GM12878 (cell line): ENCODE measurements around the gene DFFA. TPM values are rescaled to one million over a fixed set of nuclear protein-coding genes. Genes with fewer than 3 reads are reported as not detected.

Experiments
- ATAC-seq: fragments of 200-7000 bp; cut with Tn5 transposase; 3 replicates; pipeline ENCODE4 v1.9.1; 2020; ENCODE audit warnings: mild to moderate bottlenecking, moderate library complexity
- BruUV-seq: library from RNA; stranded (reverse); fragments of 400-500 nt; replicated peaks from 2 replicates; lab custom pipeline; 2021; lab: Mats Ljungman, UMichigan
- CTCF ChIA-PET: fragments of 300-600 bp; sonication (Branson Sonifier 250); formaldehyde crosslinking; extraction: SDS; loops from one replicate; lab custom pipeline; 2021; ENCODE audit warnings: inconsistent platforms; lab: Yijun Ruan, JAX
- POLR2A ChIA-PET: fragments of 350-600 bp; formaldehyde crosslinking; extraction: SDS; loops from one replicate; lab custom pipeline; 2021; ENCODE audit warnings: inconsistent platforms; lab: Charles Lee
- RAD21 ChIA-PET: fragments of 300-600 bp; sonication (Branson Sonifier 250); formaldehyde crosslinking; loops from one replicate; lab custom pipeline; 2023; ENCODE audit warnings: antibody characterized with exemption; ENCODE audit not compliant: unreplicated experiment; lab: Charles Lee
- SMC1A ChIA-PET: fragments of 300-600 bp; sonication (Branson Sonifier 250); formaldehyde crosslinking; loops from one replicate; lab custom pipeline; 2023; ENCODE audit not compliant: unreplicated experiment, uncharacterized antibody; lab: Charles Lee
- DNase-seq: peaks from one replicate; pipeline ENCODE4 v3.0.0-alpha.2; 2011; ENCODE audit warnings: low read depth, low spot score
- FAIRE-seq: peaks from 3 replicates; lab custom pipeline; 2011; peaks lifted over from hg19 to GRCh38; lab: Jason Lieb, UNC
- H2AFZ ChIP-seq: 2 replicates; pipeline ENCODE4 v1.6.0; 2011; ENCODE audit warnings: low read depth, low read length, control low read depth; ENCODE audit not compliant: control insufficient read depth
- H3K27ac ChIP-seq: 2 replicates; pipeline ENCODE4 v1.5.1; 2011; ENCODE audit warnings: control low read depth; ENCODE audit not compliant: control insufficient read depth, insufficient read depth
- H3K27me3 ChIP-seq, 2 experiments: replicated peaks in 1 of 2; 2 replicates each; pipeline versions ENCODE4 v1.6.0 to v1.6.1; 2011; ENCODE audit warnings: low read length in 1 of 2; ENCODE audit not compliant: control insufficient read depth in 2 of 2, insufficient read depth in 2 of 2
- H3K36me3 ChIP-seq, 2 experiments: 2 replicates each; pipeline ENCODE4 v1.5.1; 2011; ENCODE audit warnings: low read length in 1 of 2; ENCODE audit not compliant: control insufficient read depth in 2 of 2, insufficient read depth in 2 of 2
- H3K4me1 ChIP-seq: 2 replicates; pipeline ENCODE4 v1.6.1; 2011; ENCODE audit warnings: mild to moderate bottlenecking, low read length, moderate library complexity, mixed read lengths; ENCODE audit not compliant: control insufficient read depth, insufficient read depth
- H3K4me2 ChIP-seq: 2 replicates; pipeline ENCODE4 v1.6.0; 2011; ENCODE audit warnings: control low read depth; ENCODE audit not compliant: control insufficient read depth, insufficient read depth
- H3K4me3 ChIP-seq: fragments of 200-600 bp; sonication (generic); 2 replicates; pipeline ENCODE4 v1.5.1; 2016
- H3K79me2 ChIP-seq: 2 replicates; pipeline ENCODE4 v1.6.0; 2011; ENCODE audit warnings: low read length; ENCODE audit not compliant: control insufficient read depth, insufficient read depth
- H3K9ac ChIP-seq: 2 replicates; pipeline ENCODE4 v1.8.0; 2011; ENCODE audit warnings: low read length, control low read depth, mixed read lengths; ENCODE audit not compliant: control insufficient read depth, insufficient read depth
- H3K9me3 ChIP-seq: replicated peaks from 3 replicates; pipeline ENCODE4 v1.5.1; 2011; ENCODE audit warnings: mild to moderate bottlenecking, low read length; ENCODE audit not compliant: control insufficient read depth, insufficient read depth
- H4K20me1 ChIP-seq: 2 replicates; pipeline ENCODE4 v1.6.0; 2011; ENCODE audit not compliant: control insufficient read depth, insufficient read depth
- CHD4 ChIP-seq: fragments of 200-600 bp; sonication (generic); IDR thresholded peaks from 2 replicates; pipeline ENCODE4 v1.6.1; 2016; ENCODE audit warnings: mild to moderate bottlenecking
- IRF4 ChIP-seq: IDR thresholded peaks from 2 replicates; pipeline ENCODE4 v1.6.1; 2011; ENCODE audit warnings: low read depth, low read length
- MEF2B ChIP-seq: fragments of 450-650 bp; IDR thresholded peaks from 2 replicates; pipeline ENCODE4 v1.6.1; 2018; ENCODE audit warnings: mild to moderate bottlenecking, moderate library complexity; ENCODE audit not compliant: partially characterized antibody, poor library complexity, severe bottlenecking
- MTA2 ChIP-seq: fragments of 450-650 bp; IDR thresholded peaks from 2 replicates; pipeline ENCODE4 v1.6.1; 2016; ENCODE audit warnings: low read depth, mild to moderate bottlenecking, moderate library complexity
- POU2F2 ChIP-seq: IDR thresholded peaks from 3 replicates; pipeline ENCODE4 v1.6.1; 2011; ENCODE audit warnings: low read depth, mild to moderate bottlenecking, low read length, borderline replicate concordance
- RB1 ChIP-seq: fragments of 450-650 bp; formaldehyde crosslinking; IDR thresholded peaks from 2 replicates; pipeline ENCODE4 v1.6.1; 2017; ENCODE audit warnings: mild to moderate bottlenecking, borderline replicate concordance
- RFX5 ChIP-seq: IDR thresholded peaks from 2 replicates; pipeline ENCODE4 v1.6.1; 2011; ENCODE audit warnings: low read depth, low read length, improper control_type of control experiment
- SREBF2 ChIP-seq: IDR thresholded peaks from 2 replicates; pipeline ENCODE4 v1.6.1; 2012; ENCODE audit warnings: mild to moderate bottlenecking, low read length
- TCF12 ChIP-seq: IDR thresholded peaks from 2 replicates; pipeline ENCODE4 v1.6.1; 2011; ENCODE audit warnings: low read depth, mild to moderate bottlenecking, low read length
- TCF7 ChIP-seq: IDR thresholded peaks from 2 replicates; pipeline ENCODE4 v1.6.1; 2014; ENCODE audit warnings: antibody characterized with exemption, borderline replicate concordance
- WGBS: methylation state at CpG from one replicate; pipeline ENCODE4 v1.1.6; 2016; ENCODE audit warnings: low lambda C conversion rate; ENCODE audit not compliant: insufficient replicate concordance, insufficient coverage; ENCODE audit errors: missing lambda C conversion rate; 5-methylcytosine and 5-hydroxymethylcytosine counted together
- in situ Hi-C: fragments of 300-500 bp; cut with MboI; formaldehyde crosslinking; loops from 9 replicates; pipeline ENCODE4 v1.14.3; 2018; ENCODE audit warnings: mixed read lengths
- intact Hi-C: fragments of 100-400 bp; cut with micrococcal nuclease; formaldehyde crosslinking; loops from one replicate; pipeline ENCODE4 v1.14.2; 2022; ENCODE audit not compliant: unreplicated experiment
- polyA plus RNA-seq, 11 experiments: library from polyadenylated mRNA; depleted of rRNA in 4 of 11; unstranded in 6 of 11; stranded (reverse) in 5 of 11; fragments of >200 nt; fragmentation: Nextera tagmentation in 4 of 11; fragmentation: Illumina TruSeq in 1 of 11; extraction: Ambion mirVana in 4 of 11; extraction: Trizol in 1 of 11; gene quantifications; 1 replicate in 1 of 11; 2 replicates in 10 of 11; pipeline versions ENCODE4 v1.2.1 to v1.2.3, GENCODE V29; 2011 to 2016; ENCODE audit warnings: inconsistent platforms in 2 of 11, missing spikeins in 2 of 11, low read depth in 1 of 11
- total RNA-seq, 4 experiments: library from RNA; depleted of rRNA in 3 of 4; stranded (reverse); fragments of >200 nt in 3 of 4; fragmentation: Illumina TruSeq in 1 of 4; extraction: Trizol in 1 of 4; gene quantifications; 2 replicates each; pipeline versions ENCODE4 v1.2.1 to v1.2.3, GENCODE V29; 2013 to 2021
- TF ChIP-seq, protein P1 (sequence below): IDR thresholded peaks from 2 replicates; pipeline ENCODE4 v1.6.1; 2012; ENCODE audit warnings: improper control_type of control experiment, low read depth, low read length; ENCODE audit not compliant: insufficient replicate concordance

The DFFA gene
- total and polyA plus RNA-seq, 10 of the 15 experiments (the other 5 are each of a cell fraction or from before 2014, with no cell fraction given) = 37.4 to 83.8 (median 52.4) TPM

DNA sequence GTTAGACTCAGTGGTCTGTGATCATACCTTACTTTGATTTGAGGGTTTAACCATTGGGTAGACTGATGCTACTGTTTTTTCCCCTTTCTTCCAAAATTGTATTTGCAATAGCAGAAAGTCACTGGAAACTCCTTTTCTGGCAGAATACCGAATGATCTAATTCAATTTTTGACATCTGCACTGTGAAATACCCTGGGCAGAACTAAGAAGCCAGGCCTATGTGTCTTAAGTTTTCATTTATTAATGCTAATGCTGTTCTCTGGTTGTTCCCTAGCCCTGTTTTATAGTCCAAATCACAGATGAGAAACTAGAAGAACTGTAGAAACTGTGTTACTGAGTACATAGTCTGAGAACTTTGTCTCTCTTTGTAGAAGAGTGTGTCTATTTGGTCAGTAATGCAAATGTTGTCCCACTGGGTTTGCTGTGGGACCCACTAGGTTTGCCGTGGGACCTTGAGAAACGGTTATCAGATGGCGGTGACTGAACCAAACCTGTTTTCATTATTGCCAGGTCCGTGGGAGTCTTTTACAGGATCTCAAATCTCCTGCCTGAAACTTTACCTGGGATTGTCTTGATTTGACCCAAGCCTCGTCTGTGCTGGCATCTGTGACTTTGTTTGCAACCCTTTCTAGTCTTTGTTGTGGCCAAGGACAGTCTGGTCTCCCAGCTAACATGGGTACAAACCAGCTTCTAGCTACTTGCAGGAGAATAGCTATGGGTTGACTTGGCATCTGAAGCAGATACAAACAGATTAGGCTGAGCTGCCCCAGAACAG, 43.8 kb upstream of the DFFA start:
- Histone ChIP-seq H3K27ac (peak overlapping the region; percentile 86), H3K79me2 (peaks cover 53% of the 10 kb centered on the region), H3K36me3 (peaks cover 0 to 5% of the 10 kb centered on the region in 2 experiments; a peak in 2 of 4 replicates), H4K20me1 (no peaks in the 10 kb centered on the region; the same call in 1 of the 2 replicates), H3K27me3 (no peaks in the 10 kb centered on the region), H3K9ac (peak overlapping the region; percentile 39), H3K4me2 (peak overlapping the region; percentile 9), H3K9me3 (no peaks in the 10 kb centered on the region), H3K4me3 (no peak overlapping the region), H2AFZ (no peak overlapping the region), H3K4me1 (peaks cover 57% of the 10 kb centered on the region)
- ChIA-PET RAD21 (interaction anchor here (1.0 kb wide), 1 partner anchor 21 kb away, joined by 3 read pairs; no protein-coding TSS in a partner anchor), POLR2A (no interaction called here), SMC1A (interaction anchor here (0.6 to 1.0 kb wide), 3 partner anchors 9 to 93 kb away, joined by 3 to 5 read pairs (median 3); no protein-coding TSS in a partner anchor), CTCF (interaction anchor here (1.0 kb wide), 1 partner anchor 9 kb away, joined by 3 read pairs; no protein-coding TSS in a partner anchor)
- in situ Hi-C loops = no loop called here
- BruUV-seq = no TSS peak
- DNase-seq (no peak), ATAC-seq (peak; percentile 12), FAIRE-seq (no peak)
- WGBS = 53% methylated on average over 6 of the region's 6 CpGs
- intact Hi-C loops = loop anchor here (2.0 to 10.0 kb wide), 2 partner anchors 351 to 449 kb away; no protein-coding TSS in a partner anchor
- TF ChIP-seq POU2F2 (peak; percentile 87; the same call in 2 of the 3 replicates), RB1 (no peak), TCF7 (no peak), SREBF2 (no peak), RFX5 (no peak), MEF2B (peak; percentile 83), MTA2 (0 out of 2 replicates have a peak, but pooled peaks have one; percentile 3), IRF4 (no peak), TCF12 (0 out of 2 replicates have a peak, but pooled peaks have one; percentile 42), CHD4 (no peak)
- TF ChIP-seq, protein P1, sequence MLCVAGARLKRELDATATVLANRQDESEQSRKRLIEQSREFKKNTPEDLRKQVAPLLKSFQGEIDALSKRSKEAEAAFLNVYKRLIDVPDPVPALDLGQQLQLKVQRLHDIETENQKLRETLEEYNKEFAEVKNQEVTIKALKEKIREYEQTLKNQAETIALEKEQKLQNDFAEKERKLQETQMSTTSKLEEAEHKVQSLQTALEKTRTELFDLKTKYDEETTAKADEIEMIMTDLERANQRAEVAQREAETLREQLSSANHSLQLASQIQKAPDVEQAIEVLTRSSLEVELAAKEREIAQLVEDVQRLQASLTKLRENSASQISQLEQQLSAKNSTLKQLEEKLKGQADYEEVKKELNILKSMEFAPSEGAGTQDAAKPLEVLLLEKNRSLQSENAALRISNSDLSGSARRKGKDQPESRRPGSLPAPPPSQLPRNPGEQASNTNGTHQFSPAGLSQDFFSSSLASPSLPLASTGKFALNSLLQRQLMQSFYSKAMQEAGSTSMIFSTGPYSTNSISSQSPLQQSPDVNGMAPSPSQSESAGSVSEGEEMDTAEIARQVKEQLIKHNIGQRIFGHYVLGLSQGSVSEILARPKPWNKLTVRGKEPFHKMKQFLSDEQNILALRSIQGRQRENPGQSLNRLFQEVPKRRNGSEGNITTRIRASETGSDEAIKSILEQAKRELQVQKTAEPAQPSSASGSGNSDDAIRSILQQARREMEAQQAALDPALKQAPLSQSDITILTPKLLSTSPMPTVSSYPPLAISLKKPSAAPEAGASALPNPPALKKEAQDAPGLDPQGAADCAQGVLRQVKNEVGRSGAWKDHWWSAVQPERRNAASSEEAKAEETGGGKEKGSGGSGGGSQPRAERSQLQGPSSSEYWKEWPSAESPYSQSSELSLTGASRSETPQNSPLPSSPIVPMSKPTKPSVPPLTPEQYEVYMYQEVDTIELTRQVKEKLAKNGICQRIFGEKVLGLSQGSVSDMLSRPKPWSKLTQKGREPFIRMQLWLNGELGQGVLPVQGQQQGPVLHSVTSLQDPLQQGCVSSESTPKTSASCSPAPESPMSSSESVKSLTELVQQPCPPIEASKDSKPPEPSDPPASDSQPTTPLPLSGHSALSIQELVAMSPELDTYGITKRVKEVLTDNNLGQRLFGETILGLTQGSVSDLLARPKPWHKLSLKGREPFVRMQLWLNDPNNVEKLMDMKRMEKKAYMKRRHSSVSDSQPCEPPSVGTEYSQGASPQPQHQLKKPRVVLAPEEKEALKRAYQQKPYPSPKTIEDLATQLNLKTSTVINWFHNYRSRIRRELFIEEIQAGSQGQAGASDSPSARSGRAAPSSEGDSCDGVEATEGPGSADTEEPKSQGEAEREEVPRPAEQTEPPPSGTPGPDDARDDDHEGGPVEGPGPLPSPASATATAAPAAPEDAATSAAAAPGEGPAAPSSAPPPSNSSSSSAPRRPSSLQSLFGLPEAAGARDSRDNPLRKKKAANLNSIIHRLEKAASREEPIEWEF = peak; percentile 5
